Measurements from ENCODE around the gene PSMB8.
A peak's percentile ranks its signal among the peaks of the same experiment; 100 is the strongest.

Gene PSMB8

GRCh38 chr6:32844839-32845383, 1.1 kb upstream of the PSMB8 start:
- H3K9ac ChIP-seq (ENCODE audit: low read depth, low read length) = no peak overlapping the region
- no peak overlapping the region for H3K27ac ChIP-seq (ENCODE audit: low read depth, low read length)
- peaks cover 54% of the 10 kb centered on the region for H3K27me3 ChIP-seq (ENCODE audit: insufficient read depth, low read length)
- no peaks in the 10 kb centered on the region for H3K9me3 ChIP-seq (ENCODE audit: insufficient read depth, low read depth, low read length)
- H3K4me1 ChIP-seq (ENCODE audit: insufficient read depth, low read length) = peaks cover 3% of the 10 kb centered on the region; the same call in 1 of the 2 replicates
- H3K36me3 ChIP-seq (ENCODE audit: insufficient read depth, low read length) = no peaks in the 10 kb centered on the region
- peak overlapping the region; percentile 79 for H3K4me3 ChIP-seq (ENCODE audit: low read length)
- 31% methylated on average over 19 of the region's 19 CpGs for WGBS

- 10% methylated on average over 28 of the region's 28 CpGs for WGBS
- no peak overlapping the region for H3K27ac ChIP-seq (ENCODE audit: low read depth, low read length)
- H3K9ac ChIP-seq (ENCODE audit: low read depth, low read length) = peak overlapping the region; percentile 62
- peaks cover 3% of the 10 kb centered on the region; the same call in 1 of the 2 replicates for H3K4me1 ChIP-seq (ENCODE audit: insufficient read depth, low read length)
- H3K4me3 ChIP-seq (ENCODE audit: low read length) = peak overlapping the region; percentile 79
- peaks cover 52% of the 10 kb centered on the region for H3K27me3 ChIP-seq (ENCODE audit: insufficient read depth, low read length)
- no peaks in the 10 kb centered on the region for H3K9me3 ChIP-seq (ENCODE audit: insufficient read depth, low read depth, low read length)
- no peaks in the 10 kb centered on the region for H3K36me3 ChIP-seq (ENCODE audit: insufficient read depth, low read length)
These were observed 392 bp downstream of the PSMB8 start for GRCh38 chr6:32843331-32843978.

GRCh38 chr6:32842690-32843089, 1.2 kb downstream of the PSMB8 start:
- H3K4me3 ChIP-seq (ENCODE audit: low read length) = no peak overlapping the region
- H3K9ac ChIP-seq (ENCODE audit: low read depth, low read length) = no peak overlapping the region
- 92% methylated on average over 8 of the region's 8 CpGs for WGBS
- no peaks in the 10 kb centered on the region for H3K9me3 ChIP-seq (ENCODE audit: insufficient read depth, low read depth, low read length)
- H3K27ac ChIP-seq (ENCODE audit: low read depth, low read length) = no peak overlapping the region
- peaks cover 3% of the 10 kb centered on the region; the same call in 1 of the 2 replicates for H3K4me1 ChIP-seq (ENCODE audit: insufficient read depth, low read length)
- peaks cover 54% of the 10 kb centered on the region for H3K27me3 ChIP-seq (ENCODE audit: insufficient read depth, low read length)
- no peaks in the 10 kb centered on the region for H3K36me3 ChIP-seq (ENCODE audit: insufficient read depth, low read length)

GRCh38 chr6:32842021-32842650, 1.7 kb downstream of the PSMB8 start:
- H3K27me3 ChIP-seq (ENCODE audit: insufficient read depth, low read length) = peaks cover 58% of the 10 kb centered on the region
- H3K4me1 ChIP-seq (ENCODE audit: insufficient read depth, low read length) = peaks cover 5% of the 10 kb centered on the region; the same call in 1 of the 2 replicates
- no peaks in the 10 kb centered on the region for H3K36me3 ChIP-seq (ENCODE audit: insufficient read depth, low read length)
- H3K4me3 ChIP-seq (ENCODE audit: low read length) = no peak overlapping the region
- no peaks in the 10 kb centered on the region for H3K9me3 ChIP-seq (ENCODE audit: insufficient read depth, low read depth, low read length)
- WGBS = 91% methylated on average over 6 of the region's 6 CpGs
- no peak overlapping the region for H3K9ac ChIP-seq (ENCODE audit: low read depth, low read length)
- H3K27ac ChIP-seq (ENCODE audit: low read depth, low read length) = no peak overlapping the region

- Histone ChIP-seq H3K27ac (ENCODE audit: low read depth, low read length) (no peak overlapping the region), H3K9me3 (ENCODE audit: insufficient read depth, low read depth, low read length) (no peaks in the 10 kb centered on the region), H3K4me3 (ENCODE audit: low read length) (no peak overlapping the region), H3K4me1 (ENCODE audit: insufficient read depth, low read length) (peaks cover 5% of the 10 kb centered on the region; the same call in 1 of the 2 replicates), H3K27me3 (ENCODE audit: insufficient read depth, low read length) (peaks cover 60% of the 10 kb centered on the region), H3K36me3 (ENCODE audit: insufficient read depth, low read length) (no peaks in the 10 kb centered on the region), H3K9ac (ENCODE audit: low read depth, low read length) (no peak overlapping the region)
- WGBS = 93% methylated on average over 9 of the region's 9 CpGs
These were observed 3.1 kb downstream of the PSMB8 start for GRCh38 chr6:32840604-32841246.

GRCh38 chr6:32839356-32839755, 4.5 kb downstream of the PSMB8 start:
- Histone ChIP-seq H3K4me1 (ENCODE audit: insufficient read depth, low read length) (peaks cover 5% of the 10 kb centered on the region; the same call in 1 of the 2 replicates), H3K9me3 (ENCODE audit: insufficient read depth, low read depth, low read length) (no peaks in the 10 kb centered on the region), H3K36me3 (ENCODE audit: insufficient read depth, low read length) (no peaks in the 10 kb centered on the region; the same call in 1 of the 2 replicates), H3K4me3 (ENCODE audit: low read length) (no peak overlapping the region), H3K27me3 (ENCODE audit: insufficient read depth, low read length) (peaks cover 51% of the 10 kb centered on the region), H3K27ac (ENCODE audit: low read depth, low read length) (no peak overlapping the region), H3K9ac (ENCODE audit: low read depth, low read length) (no peak overlapping the region)
- 93% methylated on average over 15 of the region's 15 CpGs for WGBS

GRCh38 chr6:32838114-32838958, 5.5 kb downstream of the PSMB8 start, which contains the start of gene TAP2:
TAP2 (minus strand) TSS chr6:32838739; CDS start chr6:32838233, 506 bp downstream.
- H3K27ac ChIP-seq (ENCODE audit: low read depth, low read length) = no peak within 1 kb of the TSS

GRCh38 chr6:32837651-32838113, 6.2 kb downstream of the PSMB8 start:
- Histone ChIP-seq H3K9ac (ENCODE audit: low read depth, low read length) (peak overlapping the region; percentile 29), H3K4me3 (ENCODE audit: low read length) (peak overlapping the region; percentile 89), H3K4me1 (ENCODE audit: insufficient read depth, low read length) (0 out of 2 replicates have a peak, but pooled peaks cover 3% of the 10 kb centered on the region), H3K9me3 (ENCODE audit: insufficient read depth, low read depth, low read length) (no peaks in the 10 kb centered on the region), H3K27ac (ENCODE audit: low read depth, low read length) (no peak overlapping the region), H3K27me3 (ENCODE audit: insufficient read depth, low read length) (peaks cover 34% of the 10 kb centered on the region), H3K36me3 (ENCODE audit: insufficient read depth, low read length) (no peaks in the 10 kb centered on the region; the same call in 1 of the 2 replicates)
- 58% methylated on average over 12 of the region's 12 CpGs for WGBS

More at GRCh38 chr6:32838114-32838958, 5.5 kb downstream of the PSMB8 start, which contains the start of gene TAP2:
- H3K9ac ChIP-seq (ENCODE audit: low read depth, low read length) = peak within 1 kb of the TSS; percentile 74
- peak within 1 kb of the TSS; percentile 89 for H3K4me3 ChIP-seq (ENCODE audit: low read length)
- H3K36me3 ChIP-seq (ENCODE audit: insufficient read depth, low read length) = no peaks in the 10 kb centered on the region; the same call in 1 of the 2 replicates
- H3K4me1 ChIP-seq (ENCODE audit: insufficient read depth, low read length) = peaks cover 5% of the 10 kb centered on the region; the same call in 1 of the 2 replicates
- H3K9me3 ChIP-seq (ENCODE audit: insufficient read depth, low read depth, low read length) = no peaks in the 10 kb centered on the region
- WGBS = under 1% methylated on average over 50 of the region's 57 CpGs
- peaks cover 41% of the 10 kb centered on the region for H3K27me3 ChIP-seq (ENCODE audit: insufficient read depth, low read length)

- Histone ChIP-seq H3K9me3 (ENCODE audit: insufficient read depth, low read depth, low read length) (no peaks in the 10 kb centered on the region), H3K4me3 (ENCODE audit: low read length) (no peak overlapping the region), H3K27me3 (ENCODE audit: insufficient read depth, low read length) (peaks cover 26% of the 10 kb centered on the region), H3K9ac (ENCODE audit: low read depth, low read length) (no peak overlapping the region), H3K27ac (ENCODE audit: low read depth, low read length) (no peak overlapping the region), H3K4me1 (ENCODE audit: insufficient read depth, low read length) (0 out of 2 replicates have a peak, but pooled peaks cover 3% of the 10 kb centered on the region), H3K36me3 (ENCODE audit: insufficient read depth, low read length) (no peaks in the 10 kb centered on the region; the same call in 1 of the 2 replicates)
- WGBS = 100% methylated on average over 1 of the region's 2 CpGs
These were observed 7.0 kb downstream of the PSMB8 start for GRCh38 chr6:32836873-32837272.

Data from HUES64 (cell line).